Hepatocyte (in vitro differentiated cells): ENCODE results near the gene ZFP92. TPM values are rescaled to one million over a fixed set of nuclear protein-coding genes. Genes with fewer than 3 reads are reported as not detected.

ENCODE experiments used
- DNase-seq: peaks from one replicate; pipeline ENCODE4 v3.0.0-alpha.2; 2016; ENCODE audit warnings: low spot score
- H2AFZ ChIP-seq: fragments of 200-600 bp; sonication (generic); 2 replicates; pipeline ENCODE4 v1.6.0; 2016; ENCODE audit warnings: antibody characterized with exemption, mild to moderate bottlenecking
- H3K27ac ChIP-seq: fragments of 200-600 bp; sonication (generic); 2 replicates; pipeline ENCODE4 v1.5.1; 2016; ENCODE audit warnings: mild to moderate bottlenecking
- H3K27me3 ChIP-seq: fragments of 200-600 bp; sonication (generic); 2 replicates; pipeline ENCODE4 v1.6.1; 2016
- H3K36me3 ChIP-seq: fragments of 200-600 bp; sonication (generic); replicated peaks from 2 replicates; pipeline ENCODE4 v1.5.1; 2016; ENCODE audit warnings: low read depth; ENCODE audit not compliant: insufficient read depth
- H3K4me1 ChIP-seq: fragments of 200-600 bp; sonication (generic); 2 replicates; pipeline ENCODE4 v1.5.1; 2016; ENCODE audit warnings: mild to moderate bottlenecking, moderate library complexity; ENCODE audit not compliant: insufficient read depth
- H3K4me2 ChIP-seq: fragments of 200-600 bp; sonication (generic); 2 replicates; pipeline ENCODE4 v1.6.0; 2016
- H3K4me3 ChIP-seq: fragments of 200-600 bp; sonication (generic); 2 replicates; pipeline ENCODE4 v1.5.1; 2016; ENCODE audit warnings: mild to moderate bottlenecking
- H3K79me2 ChIP-seq: fragments of 200-600 bp; sonication (generic); 2 replicates; pipeline ENCODE4 v1.6.0; 2017; ENCODE audit warnings: mild to moderate bottlenecking
- H3K9me2 ChIP-seq: fragments of 200-600 bp; sonication (generic); replicated peaks from 2 replicates; pipeline ENCODE4 v1.6.0; 2017; ENCODE audit warnings: mild to moderate bottlenecking; ENCODE audit not compliant: insufficient read depth
- H3K9me3 ChIP-seq: fragments of 200-600 bp; sonication (generic); 2 replicates; pipeline ENCODE4 v1.5.1; 2016; ENCODE audit warnings: low read depth, mild to moderate bottlenecking
- H4K20me1 ChIP-seq: fragments of 200-600 bp; sonication (generic); 2 replicates; pipeline ENCODE4 v1.6.0; 2016; ENCODE audit warnings: mild to moderate bottlenecking; ENCODE audit not compliant: insufficient read depth, poor library complexity, severe bottlenecking
- CTCF ChIP-seq: fragments of 200-600 bp; sonication (generic); IDR thresholded peaks from 2 replicates; pipeline ENCODE4 v1.5.1; 2016; ENCODE audit warnings: antibody characterized with exemption, mild to moderate bottlenecking; ENCODE audit not compliant: poor library complexity
- EZH2 ChIP-seq: fragments of 200-600 bp; sonication (generic); IDR thresholded peaks from 2 replicates; pipeline ENCODE4 v1.6.1; 2016; ENCODE audit warnings: antibody characterized with exemption, mild to moderate bottlenecking, borderline replicate concordance
- EZH2phosphoT487 ChIP-seq: fragments of 200-600 bp; sonication (generic); IDR thresholded peaks from one replicate; pipeline ENCODE4 v1.6.1; 2018; ENCODE audit warnings: antibody characterized with exemption, mild to moderate bottlenecking, low read depth, moderate library complexity; ENCODE audit not compliant: unreplicated experiment, severe bottlenecking
- WGBS: methylation state at CpG from one replicate; pipeline ENCODE4 v1.1.6; 2016; ENCODE audit warnings: low lambda C conversion rate; ENCODE audit errors: missing lambda C conversion rate; 5-methylcytosine and 5-hydroxymethylcytosine counted together
- polyA plus RNA-seq: library from polyadenylated mRNA; unstranded; fragments of >200 nt; fragmentation: Nextera tagmentation; extraction: Ambion mirVana; gene quantifications from 2 replicates; pipeline ENCODE4 v1.2.1, GENCODE V29; 2016
- total RNA-seq: library from RNA; depleted of rRNA; stranded (reverse); fragments of >200 nt; gene quantifications from 2 replicates; pipeline ENCODE4 v1.2.3, GENCODE V29; 2014

ZFP92 gene
- total and polyA plus RNA-seq, 2 experiments from 2014 or later = 0.33 to 0.90 TPM

GRCh38 chrX:153448556-153449367, 37.5 kb downstream of the ZFP92 start:
- H2AFZ ChIP-seq = no peak overlapping the region
- no peak for DNase-seq
- 86% methylated on average over 15 of the region's 21 CpGs for WGBS
- TF ChIP-seq EZH2 (no peak), CTCF (no peak)
- no peaks in the 10 kb centered on the region for H3K4me1 ChIP-seq
- no peaks in the 10 kb centered on the region for H3K9me3 ChIP-seq
- H3K9me2 ChIP-seq = no peaks in the 10 kb centered on the region
- H3K4me2 ChIP-seq = no peak overlapping the region
- no peaks in the 10 kb centered on the region for H4K20me1 ChIP-seq
- H3K79me2 ChIP-seq = no peaks in the 10 kb centered on the region
- no peaks in the 10 kb centered on the region for H3K36me3 ChIP-seq
- no peaks in the 10 kb centered on the region for H3K27me3 ChIP-seq
- no peak overlapping the region for H3K4me3 ChIP-seq
- no peak overlapping the region for H3K27ac ChIP-seq

- peak; percentile 2 for DNase-seq
- Histone ChIP-seq H3K36me3 (no peaks in the 10 kb centered on the region), H3K4me3 (no peak overlapping the region), H2AFZ (no peak overlapping the region), H3K4me1 (no peaks in the 10 kb centered on the region), H3K9me3 (no peaks in the 10 kb centered on the region), H3K79me2 (no peaks in the 10 kb centered on the region), H3K9me2 (no peaks in the 10 kb centered on the region), H3K27me3 (no peaks in the 10 kb centered on the region), H4K20me1 (no peaks in the 10 kb centered on the region), H3K4me2 (no peak overlapping the region), H3K27ac (no peak overlapping the region)
- TF ChIP-seq CTCF = no peak
- no peak for TF ChIP-seq EZH2phosphoT487
- TF ChIP-seq EZH2 = no peak
- whole genome bisulfite sequencing = 79% methylated on average over 15 of the region's 15 CpGs
Observed at GRCh38 chrX:153449368-153450113, 38.3 kb downstream of the ZFP92 start.

- no peaks in the 10 kb centered on the region for H3K79me2 ChIP-seq
- no peak overlapping the region for H3K27ac ChIP-seq
- H3K9me3 ChIP-seq = no peaks in the 10 kb centered on the region
- no peak overlapping the region for H3K4me2 ChIP-seq
- no peak for TF ChIP-seq EZH2phosphoT487
- no peak for TF ChIP-seq CTCF
- TF ChIP-seq EZH2 = no peak
- H3K36me3 ChIP-seq = no peaks in the 10 kb centered on the region
- H3K4me3 ChIP-seq = no peak overlapping the region
- WGBS = 87% methylated on average over 26 of the region's 26 CpGs
- no peaks in the 10 kb centered on the region for H3K4me1 ChIP-seq
- no peaks in the 10 kb centered on the region for H4K20me1 ChIP-seq
- H3K27me3 ChIP-seq = no peaks in the 10 kb centered on the region
- H2AFZ ChIP-seq = no peak overlapping the region
- DNase-seq = peak; percentile 1
- H3K9me2 ChIP-seq = no peaks in the 10 kb centered on the region
Observed at GRCh38 chrX:153450114-153450948, 39.1 kb downstream of the ZFP92 start.
